Measurements from ENCODE around the gene B4GALT5.

The B4GALT5 gene

GRCh38 chr20:49599746-49600113, 113.9 kb downstream of the B4GALT5 start:
- Mint-ChIP-seq H3K9me3 (no peaks in the 10 kb centered on the region), H3K4me3 (no peak overlapping the region), H3K4me1 (peaks cover 38% of the 10 kb centered on the region), H3K36me3 (ENCODE audit: low read depth) (no peaks in the 10 kb centered on the region), H3K27me3 (ENCODE audit: low read depth) (peaks cover 6% of the 10 kb centered on the region), H3K27ac (peak overlapping the region in 2 of 3 experiments; percentile 58 to 90)
- TF ChIP-seq, protein P1, sequence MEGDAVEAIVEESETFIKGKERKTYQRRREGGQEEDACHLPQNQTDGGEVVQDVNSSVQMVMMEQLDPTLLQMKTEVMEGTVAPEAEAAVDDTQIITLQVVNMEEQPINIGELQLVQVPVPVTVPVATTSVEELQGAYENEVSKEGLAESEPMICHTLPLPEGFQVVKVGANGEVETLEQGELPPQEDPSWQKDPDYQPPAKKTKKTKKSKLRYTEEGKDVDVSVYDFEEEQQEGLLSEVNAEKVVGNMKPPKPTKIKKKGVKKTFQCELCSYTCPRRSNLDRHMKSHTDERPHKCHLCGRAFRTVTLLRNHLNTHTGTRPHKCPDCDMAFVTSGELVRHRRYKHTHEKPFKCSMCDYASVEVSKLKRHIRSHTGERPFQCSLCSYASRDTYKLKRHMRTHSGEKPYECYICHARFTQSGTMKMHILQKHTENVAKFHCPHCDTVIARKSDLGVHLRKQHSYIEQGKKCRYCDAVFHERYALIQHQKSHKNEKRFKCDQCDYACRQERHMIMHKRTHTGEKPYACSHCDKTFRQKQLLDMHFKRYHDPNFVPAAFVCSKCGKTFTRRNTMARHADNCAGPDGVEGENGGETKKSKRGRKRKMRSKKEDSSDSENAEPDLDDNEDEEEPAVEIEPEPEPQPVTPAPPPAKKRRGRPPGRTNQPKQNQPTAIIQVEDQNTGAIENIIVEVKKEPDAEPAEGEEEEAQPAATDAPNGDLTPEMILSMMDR (IDR thresholded peaks at IDR 0.05; ENCODE audit: unreplicated experiment in 3 of 3) = no peak

DNA sequence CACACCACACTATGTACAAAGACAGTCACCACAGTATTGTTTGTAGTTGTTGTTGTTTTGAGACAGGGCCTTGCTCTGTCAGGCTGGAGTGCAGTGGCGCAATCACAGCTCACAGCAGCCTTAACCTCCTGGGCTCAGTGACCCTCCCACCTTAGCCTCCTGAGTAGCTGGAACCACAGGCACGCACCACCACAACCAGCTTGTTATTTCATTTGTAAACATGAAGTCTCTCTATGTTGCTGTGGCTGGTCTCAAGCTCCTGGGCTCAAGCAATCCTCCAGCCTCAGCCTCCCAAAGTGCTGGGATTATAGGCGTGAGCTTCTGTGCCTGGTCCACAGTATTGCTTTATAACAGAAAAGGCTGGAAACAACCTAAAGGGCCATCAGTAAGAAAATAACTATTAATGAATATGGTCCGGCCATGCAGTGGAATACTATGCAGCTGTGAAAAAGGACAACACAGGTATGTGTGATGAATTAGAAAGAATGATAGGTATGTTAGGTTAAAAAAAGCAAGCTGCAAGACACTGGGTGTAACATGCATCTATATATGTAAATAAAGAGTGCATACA, 115.8 kb downstream of the B4GALT5 start:
- Mint-ChIP-seq H3K27me3 (ENCODE audit: low read depth) (peaks cover 6% of the 10 kb centered on the region), H3K4me3 (no peak overlapping the region), H3K36me3 (ENCODE audit: low read depth) (no peaks in the 10 kb centered on the region), H3K4me1 (peaks cover 43% of the 10 kb centered on the region), H3K27ac (peak overlapping the region in 1 of 3 experiments; percentile 59), H3K9me3 (no peaks in the 10 kb centered on the region)
- TF ChIP-seq, protein P1 (IDR thresholded peaks at IDR 0.05; ENCODE audit: unreplicated experiment in 3 of 3) = no peak

DNA sequence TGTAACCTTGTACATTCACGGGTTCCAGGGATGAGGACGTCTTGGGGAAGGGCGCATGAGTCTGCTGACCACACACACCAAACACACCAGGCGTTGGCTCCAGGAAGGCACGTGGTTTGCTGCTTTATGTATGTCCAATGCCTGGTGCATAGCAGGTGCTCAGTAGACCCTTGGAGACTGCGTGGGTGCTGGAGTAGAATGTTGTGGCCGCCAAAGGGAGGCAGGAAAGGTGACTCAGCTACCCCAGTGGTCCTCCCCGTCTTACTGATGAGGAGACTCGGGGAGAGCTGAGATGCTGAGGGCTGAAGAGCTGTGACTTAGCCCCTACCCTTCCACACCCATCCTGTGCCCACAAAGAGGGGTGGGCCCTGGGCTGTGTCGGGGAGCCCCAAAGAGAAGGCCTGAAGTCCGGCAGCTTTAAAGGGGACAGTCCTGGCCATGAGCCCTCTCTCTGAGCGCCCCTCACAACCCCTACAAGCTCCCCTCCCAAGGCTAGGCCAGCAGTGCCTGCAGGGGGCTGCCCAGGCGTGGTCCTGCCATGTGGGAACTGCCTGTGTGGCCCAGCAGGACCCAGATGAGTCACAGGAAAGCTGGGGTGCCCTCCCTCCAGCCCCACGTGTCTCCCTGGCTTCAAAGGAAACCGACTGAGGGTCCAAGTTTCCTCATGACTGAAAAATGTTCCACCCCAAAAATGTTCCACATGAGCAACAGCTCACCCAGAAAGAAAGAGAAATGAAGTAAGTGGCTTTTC, 117.7 kb downstream of the B4GALT5 start:
- no peaks in the 10 kb centered on the region for H3K9me3 Mint-ChIP-seq
- H3K4me1 Mint-ChIP-seq = peaks cover 55% of the 10 kb centered on the region
- H3K27ac Mint-ChIP-seq = peak overlapping the region in 2 of 3 experiments; percentile 87 to 90
- H3K36me3 Mint-ChIP-seq (ENCODE audit: low read depth) = no peaks in the 10 kb centered on the region
- H3K27me3 Mint-ChIP-seq (ENCODE audit: low read depth) = peaks cover 6% of the 10 kb centered on the region
- TF ChIP-seq, protein P1 (IDR thresholded peaks at IDR 0.05; ENCODE audit: unreplicated experiment in 3 of 3) = no peak
- no peak overlapping the region for H3K4me3 Mint-ChIP-seq

- Mint-ChIP-seq H3K27me3 (ENCODE audit: low read depth) (peaks cover 6% of the 10 kb centered on the region), H3K27ac (peak overlapping the region; percentile 42 to 90 (median 87)), H3K4me3 (no peak overlapping the region), H3K9me3 (no peaks in the 10 kb centered on the region), H3K36me3 (ENCODE audit: low read depth) (no peaks in the 10 kb centered on the region), H3K4me1 (peaks cover 61% of the 10 kb centered on the region)
- TF ChIP-seq, protein P1 (IDR thresholded peaks at IDR 0.05; ENCODE audit: unreplicated experiment in 3 of 3) = no peak
Measured at GRCh38 chr20:49595346-49595745, 118.3 kb downstream of the B4GALT5 start.

DNA sequence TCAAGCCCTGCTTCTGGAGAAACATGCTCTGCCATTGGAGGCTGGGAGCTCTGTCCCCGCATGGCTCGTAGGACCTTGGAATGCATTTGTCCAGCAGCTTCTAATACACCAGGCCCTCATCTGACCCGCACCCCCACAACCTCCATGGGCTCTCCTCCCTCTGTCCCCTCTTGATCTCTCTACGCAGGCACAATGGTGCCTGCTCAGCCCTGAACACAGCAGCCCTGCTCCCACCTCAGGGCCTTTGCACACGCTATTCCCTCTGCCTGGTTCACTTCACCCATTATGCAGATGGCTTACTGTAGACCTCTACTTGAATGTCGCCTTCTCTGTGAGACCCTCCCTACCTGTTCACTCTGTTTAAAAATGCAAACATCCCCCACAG, 118.8 kb downstream of the B4GALT5 start:
- peaks cover 62% of the 10 kb centered on the region for H3K4me1 Mint-ChIP-seq
- H3K9me3 Mint-ChIP-seq = no peaks in the 10 kb centered on the region
- H3K4me3 Mint-ChIP-seq = no peak overlapping the region
- H3K36me3 Mint-ChIP-seq (ENCODE audit: low read depth) = no peaks in the 10 kb centered on the region
- TF ChIP-seq, protein P1 (IDR thresholded peaks at IDR 0.05; ENCODE audit: unreplicated experiment in 3 of 3) = no peak
- peaks cover 6% of the 10 kb centered on the region for H3K27me3 Mint-ChIP-seq (ENCODE audit: low read depth)
- H3K27ac Mint-ChIP-seq = peak overlapping the region; percentile 42 to 90 (median 87)

Measured in nephron (organoid).